K562 (cell line): ENCODE results near the gene ZNF609. TPM values are rescaled to one million over a fixed set of nuclear protein-coding genes. Genes with fewer than 3 reads are reported as not detected.
A peak's percentile ranks its signal among the peaks of the same experiment; 100 is the strongest.
"Not testable (repeated sequence)": the region's sequence is repeated elsewhere in the genome, so short reads cannot be mapped to it uniquely, and the experiment has no call there.

Source experiments
- ATAC-seq: fragments of 200-7000 bp; cut with Tn5 transposase; 3 replicates; pipeline ENCODE4 v1.9.1; 2020; ENCODE audit warnings: moderate library complexity
- BruUV-seq: library from RNA; stranded (reverse); fragments of 400-500 nt; replicated peaks from 2 replicates; lab custom pipeline; 2021; lab: Mats Ljungman, UMichigan
- CTCF ChIA-PET: fragments of 300-600 bp; formaldehyde crosslinking; extraction: SDS; loops from one replicate; lab custom pipeline; 2021; ENCODE audit warnings: low intra/inter-chr PET ratio; lab: Yijun Ruan, JAX
- POLR2A ChIA-PET: fragments of 300-600, 350-650 bp; sonication (Branson Sonifier 250); formaldehyde crosslinking; extraction: SDS; loops from one replicate; lab custom pipeline; 2021; ENCODE audit warnings: antibody characterized with exemption, inconsistent platforms; lab: Yijun Ruan, JAX
- DNase-seq, 4 experiments: peaks; one replicate each; pipeline versions ENCODE4 v3.0.0 to v3.0.0-alpha.2; 2011 to 2018; ENCODE audit warnings: low spot score in 3 of 4, mixed read lengths in 3 of 4; ENCODE audit errors: extremely low read depth in 1 of 4
- FAIRE-seq: peaks from 2 replicates; lab custom pipeline; 2011; peaks lifted over from hg19 to GRCh38; lab: Jason Lieb, UNC
- H2AFZ ChIP-seq: 2 replicates; pipeline ENCODE4 v1.6.0; 2011; ENCODE audit warnings: low read depth, low read length, control low read depth, inconsistent platforms
- H3K27ac ChIP-seq: fragments of 200-600 bp; 3 replicates; pipeline ENCODE4 v1.8.0; 2011; ENCODE audit warnings: low read depth, mild to moderate bottlenecking, control low read depth, inconsistent platforms, low read length, moderate library complexity, mixed read lengths; ENCODE audit errors: extremely low read depth
- H3K27me3 ChIP-seq, 2 experiments: fragments of 300-600 bp in 1 of 2; 2 replicates in 1 of 2; 3 replicates in 1 of 2; pipeline versions ENCODE4 v1.6.0 to v1.8.0; 2011; ENCODE audit warnings: inconsistent platforms in 2 of 2, low read length in 2 of 2, mild to moderate bottlenecking in 1 of 2, mixed read lengths in 1 of 2, moderate library complexity in 1 of 2; ENCODE audit not compliant: control insufficient read depth in 2 of 2, insufficient read depth in 2 of 2
- H3K36me3 ChIP-seq: fragments of 300-600 bp; 3 replicates; pipeline ENCODE4 v1.8.0; 2011; ENCODE audit warnings: mild to moderate bottlenecking, low read length, inconsistent platforms; ENCODE audit not compliant: control insufficient read depth, insufficient read depth
- H3K4me1 ChIP-seq, 2 experiments: fragments of 200-600 bp in 1 of 2; replicated peaks in 1 of 2; 2 replicates in 1 of 2; 3 replicates in 1 of 2; pipeline versions ENCODE4 v1.5.1 to v1.8.0; 2011; ENCODE audit warnings: inconsistent platforms in 2 of 2, low read length in 2 of 2, mild to moderate bottlenecking in 1 of 2, mixed read lengths in 1 of 2, moderate library complexity in 1 of 2; ENCODE audit not compliant: control insufficient read depth in 2 of 2, insufficient read depth in 2 of 2
- H3K4me2 ChIP-seq: 2 replicates; pipeline ENCODE4 v1.6.1; 2011; ENCODE audit warnings: low read length, control low read depth, inconsistent platforms, mixed read lengths; ENCODE audit not compliant: insufficient read depth
- H3K4me3 ChIP-seq: fragments of 200-600 bp; sonication (generic), shearing (Covaris generic); 2 replicates; pipeline ENCODE4 v1.5.1; 2016; ENCODE audit warnings: control low read depth, inconsistent platforms
- H3K79me2 ChIP-seq: fragments of 200-600 bp; 3 replicates; pipeline ENCODE4 v1.8.0; 2011; ENCODE audit warnings: low read length, inconsistent platforms; ENCODE audit not compliant: control insufficient read depth, insufficient read depth
- H3K9ac ChIP-seq, 2 experiments: 2 replicates each; pipeline versions ENCODE4 v1.6.0 to v1.6.1; 2011; ENCODE audit warnings: low read depth in 2 of 2, low read length in 2 of 2, control low read depth in 1 of 2, inconsistent platforms in 1 of 2, mild to moderate bottlenecking in 1 of 2, mixed read lengths in 1 of 2; ENCODE audit not compliant: insufficient read depth in 1 of 2
- H3K9me1 ChIP-seq: one replicate; pipeline ENCODE4 v1.6.0; 2011; ENCODE audit warnings: inconsistent platforms, mild to moderate bottlenecking, low read length, moderate library complexity; ENCODE audit not compliant: control insufficient read depth, insufficient read depth
- H3K9me3 ChIP-seq: replicated peaks from 2 replicates; pipeline ENCODE4 v1.5.1; 2011; ENCODE audit warnings: low read depth, low read length, inconsistent platforms; ENCODE audit not compliant: control insufficient read depth, insufficient read depth
- H4K20me1 ChIP-seq: replicated peaks from 2 replicates; pipeline ENCODE4 v1.6.1; 2011; ENCODE audit warnings: low read length, inconsistent platforms, mixed read lengths; ENCODE audit not compliant: control insufficient read depth, insufficient read depth
- EHMT2 ChIP-seq: fragments of 450-650 bp; IDR thresholded peaks from 2 replicates; pipeline ENCODE4 v1.6.1; 2018; ENCODE audit warnings: antibody characterized with exemption
- FOXJ2 ChIP-seq: fragments of 200-800 bp; sonication (Bioruptor generic); IDR thresholded peaks from 2 replicates; pipeline ENCODE4 v1.6.1; 2016; ENCODE audit warnings: missing genetic modification characterization, missing compliant biosample characterization
- HDAC8 ChIP-seq: fragments of 450-650 bp; IDR thresholded peaks from 2 replicates; pipeline ENCODE4 v1.6.1; 2016; ENCODE audit warnings: mild to moderate bottlenecking, missing genetic modification characterization, moderate library complexity, missing compliant biosample characterization
- ZBTB33 ChIP-seq: sonication (generic); formaldehyde crosslinking; IDR thresholded peaks from 2 replicates; pipeline ENCODE4 v1.8.1; 2023; ENCODE audit warnings: mild to moderate bottlenecking, missing genetic modification reagents
- ZNF121 ChIP-seq: sonication (generic); formaldehyde crosslinking; conservative IDR thresholded peaks from 2 replicates; pipeline ENCODE4 v1.8.0; 2022; ENCODE audit warnings: missing genetic modification reagents
- WGBS: fragments of 100-300 bp; shearing (Covaris generic); methylation state at CpG from one replicate; pipeline ENCODE4 v1.1.6; 2016; ENCODE audit warnings: low coverage, mixed read lengths; ENCODE audit not compliant: insufficient coverage; ENCODE audit errors: missing lambda C conversion rate; 5-methylcytosine and 5-hydroxymethylcytosine counted together
- in situ Hi-C: fragments of 300-500 bp; cut with MboI; formaldehyde crosslinking; loops from 4 replicates; pipeline ENCODE4 v1.15.0; 2018; ENCODE audit warnings: inconsistent platforms, mixed read lengths
- intact Hi-C: fragments of 100-400 bp; cut with micrococcal nuclease; formaldehyde crosslinking; loops from 2 replicates; pipeline ENCODE4 v1.14.2; 2022
- polyA plus RNA-seq, 8 experiments: library from polyadenylated mRNA; depleted of rRNA in 4 of 8; stranded (reverse) in 5 of 8; unstranded in 3 of 8; fragments of >200 nt; fragmentation: Nextera tagmentation in 2 of 8; fragmentation: Illumina TruSeq in 1 of 8; extraction: Ambion mirVana in 2 of 8; extraction: Trizol in 1 of 8; gene quantifications; 2 replicates each; pipeline versions ENCODE4 v1.2.1 to v1.2.3, GENCODE V29; 2011 to 2014; ENCODE audit warnings: inconsistent platforms in 1 of 8, missing spikeins in 1 of 8
- total RNA-seq, 7 experiments: library from RNA; depleted of rRNA in 6 of 7; stranded (reverse); fragments of >200 nt in 6 of 7; fragmentation: Illumina TruSeq in 2 of 7; extraction: Trizol in 2 of 7; gene quantifications; 2 replicates each; pipeline versions ENCODE4 v1.2.1 to v1.2.3, GENCODE V29; 2011 to 2021; ENCODE audit warnings: low replicate concordance in 1 of 7

The ZNF609 gene
- total and polyA plus RNA-seq, 9 of the 15 experiments (the other 6 are each of a cell fraction or from before 2014, with no cell fraction given): 3.0 to 38.7 (median 17.8) TPM

DNA sequence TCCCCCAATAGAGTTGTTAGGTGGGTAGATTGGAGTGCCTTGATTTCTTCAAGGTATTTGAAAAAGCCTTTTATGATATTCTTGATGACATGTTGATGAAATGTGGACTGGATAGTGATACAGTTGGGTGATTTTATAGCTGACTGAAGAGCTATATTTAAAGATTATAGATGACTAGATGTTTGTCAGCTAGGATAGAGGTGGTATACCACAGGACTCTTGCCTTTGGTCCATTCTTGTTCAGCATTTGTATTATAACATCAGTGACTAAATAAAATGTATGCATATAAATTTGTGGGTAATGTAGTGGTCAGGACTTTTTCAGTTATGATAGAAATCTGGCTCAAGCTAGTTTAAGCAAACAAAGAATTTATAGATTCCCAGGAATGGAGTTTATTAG is 143.9 kb downstream of the ZNF609 start (continued):
- TF ChIP-seq FOXJ2 (tag): no peak
- TF ChIP-seq HDAC8 (tag): no peak
- no peak for TF ChIP-seq EHMT2
- TF ChIP-seq, all 486 proteins: peak for 0

GRCh38 chr15:64607416-64607815 is 147.0 kb downstream of the ZNF609 start:
- POLR2A ChIA-PET, H3K9me3 ChIP-seq, H3K36me3 ChIP-seq, H3K9me1 ChIP-seq, H2AFZ ChIP-seq, H3K4me2 ChIP-seq, H3K4me3 ChIP-seq, FAIRE-seq, intact Hi-C loops: not testable (repeated sequence)
- H3K79me2 ChIP-seq: peaks cover 66% of the 10 kb centered on the region
- TF ChIP-seq ZNF121 (CRISPR knock-in tag): peak; percentile 86
- TF ChIP-seq ZBTB33 (CRISPR knock-in tag): peak; percentile 81
- TF ChIP-seq, all 486 proteins: peak for 2; not testable (repeated sequence) for 484
- BruUV-seq, ATAC-seq, H4K20me1 ChIP-seq, H3K27me3 ChIP-seq, H3K9ac ChIP-seq, in situ Hi-C loops, DNase-seq, CTCF ChIA-PET, H3K27ac ChIP-seq: not testable (repeated sequence)
- H3K4me1 ChIP-seq: peaks cover 0 to 10% of the 10 kb centered on the region in 2 experiments; a peak in 4 of 5 replicates
- 78% methylated on average over 5 of the region's 6 CpGs for WGBS
